Activated naive CD4-positive, alpha-beta T cell treated with anti-CD3 and anti-CD28 coated beads, Interleukin-2, amount 50 U/mL, for 24 hours (primary cell): ENCODE data around the gene L3MBTL4.
"Not testable (repeated sequence)": the region's sequence is repeated elsewhere in the genome, so short reads cannot be mapped to it uniquely, and the experiment has no call there.

ENCODE experiments used
- H3K27ac Mint-ChIP-seq: one replicate; pipeline ENCODE4 v1.8.0; 2021; ENCODE audit warnings: mild to moderate bottlenecking, mixed read lengths
- H3K27me3 Mint-ChIP-seq: one replicate; pipeline ENCODE4 v1.8.0; 2021; ENCODE audit warnings: mixed read lengths
- H3K36me3 Mint-ChIP-seq: one replicate; pipeline ENCODE4 v1.8.0; 2021; ENCODE audit warnings: mixed read lengths
- H3K4me1 Mint-ChIP-seq: one replicate; pipeline ENCODE4 v1.8.0; 2021; ENCODE audit warnings: mixed read lengths
- H3K4me3 Mint-ChIP-seq: one replicate; pipeline ENCODE4 v1.8.0; 2021; ENCODE audit warnings: mild to moderate bottlenecking, mixed read lengths
- H3K9me3 Mint-ChIP-seq: one replicate; pipeline ENCODE4 v1.8.0; 2021; ENCODE audit warnings: mixed read lengths

The L3MBTL4 gene

GRCh38 chr18:6413579-6414117 is 1.1 kb downstream of the L3MBTL4 start:
- no peak overlapping the region for H3K27ac Mint-ChIP-seq
- peaks cover under 1% of the 10 kb centered on the region for H3K9me3 Mint-ChIP-seq
- H3K27me3 Mint-ChIP-seq: peaks cover 18% of the 10 kb centered on the region
- peak overlapping the region; percentile 80 for H3K4me3 Mint-ChIP-seq
- peaks cover 12% of the 10 kb centered on the region for H3K4me1 Mint-ChIP-seq
- no peaks in the 10 kb centered on the region for H3K36me3 Mint-ChIP-seq

GRCh38 chr18:6412933-6413472 is 1.7 kb downstream of the L3MBTL4 start:
- Mint-ChIP-seq H3K27me3 (peaks cover 17% of the 10 kb centered on the region), H3K4me1 (peaks cover 12% of the 10 kb centered on the region), H3K36me3 (no peaks in the 10 kb centered on the region), H3K9me3 (no peaks in the 10 kb centered on the region), H3K4me3 (peak overlapping the region; percentile 80), H3K27ac (no peak overlapping the region)

GRCh38 chr18:6411382-6411781 is 3.3 kb downstream of the L3MBTL4 start:
- Mint-ChIP-seq H3K36me3 (no peaks in the 10 kb centered on the region), H3K27me3 (peaks cover 17% of the 10 kb centered on the region), H3K27ac (no peak overlapping the region), H3K4me1 (peaks cover 12% of the 10 kb centered on the region), H3K4me3 (no peak overlapping the region), H3K9me3 (no peaks in the 10 kb centered on the region)

- Mint-ChIP-seq H3K36me3 (no peaks in the 10 kb centered on the region), H3K27ac (no peak overlapping the region), H3K4me3 (no peak overlapping the region), H3K9me3 (no peaks in the 10 kb centered on the region), H3K4me1 (peaks cover 8% of the 10 kb centered on the region), H3K27me3 (peaks cover 9% of the 10 kb centered on the region)
Observed at GRCh38 chr18:6409933-6410332, 4.8 kb downstream of the L3MBTL4 start.

- not testable (repeated sequence) for H3K4me3 Mint-ChIP-seq, H3K4me1 Mint-ChIP-seq, H3K27ac Mint-ChIP-seq, H3K9me3 Mint-ChIP-seq, H3K36me3 Mint-ChIP-seq, H3K27me3 Mint-ChIP-seq
Observed at GRCh38 chr18:6408543-6408942, 6.2 kb downstream of the L3MBTL4 start.

GRCh38 chr18:6406910-6407470 is 7.7 kb downstream of the L3MBTL4 start:
- Mint-ChIP-seq H3K27ac (no peak overlapping the region), H3K9me3 (no peaks in the 10 kb centered on the region), H3K36me3 (no peaks in the 10 kb centered on the region)

GRCh38 chr18:6406075-6406909 is 8.4 kb downstream of the L3MBTL4 start:
- no peak overlapping the region for H3K27ac Mint-ChIP-seq
- no peaks in the 10 kb centered on the region for H3K36me3 Mint-ChIP-seq
- no peaks in the 10 kb centered on the region for H3K27me3 Mint-ChIP-seq
- no peak overlapping the region for H3K4me3 Mint-ChIP-seq
- no peaks in the 10 kb centered on the region for H3K4me1 Mint-ChIP-seq
- no peaks in the 10 kb centered on the region for H3K9me3 Mint-ChIP-seq

More at GRCh38 chr18:6406910-6407470, 7.7 kb downstream of the L3MBTL4 start:
- no peaks in the 10 kb centered on the region for H3K4me1 Mint-ChIP-seq
- H3K4me3 Mint-ChIP-seq: no peak overlapping the region
- H3K27me3 Mint-ChIP-seq: peaks cover 2% of the 10 kb centered on the region

GRCh38 chr18:6405237-6406074 is 9.3 kb downstream of the L3MBTL4 start:
- H3K27ac Mint-ChIP-seq: no peak overlapping the region
- no peak overlapping the region for H3K4me3 Mint-ChIP-seq
- H3K9me3 Mint-ChIP-seq: no peaks in the 10 kb centered on the region
- H3K36me3 Mint-ChIP-seq: no peaks in the 10 kb centered on the region
- H3K27me3 Mint-ChIP-seq: no peaks in the 10 kb centered on the region
- no peaks in the 10 kb centered on the region for H3K4me1 Mint-ChIP-seq

GRCh38 chr18:6404834-6405233 is 9.9 kb downstream of the L3MBTL4 start:
- Mint-ChIP-seq H3K27ac (no peak overlapping the region), H3K9me3 (no peaks in the 10 kb centered on the region), H3K27me3 (no peaks in the 10 kb centered on the region), H3K4me3 (no peak overlapping the region), H3K4me1 (no peaks in the 10 kb centered on the region), H3K36me3 (no peaks in the 10 kb centered on the region)

- H3K9me3 Mint-ChIP-seq: no peaks in the 10 kb centered on the region
- no peaks in the 10 kb centered on the region for H3K27me3 Mint-ChIP-seq
- no peaks in the 10 kb centered on the region for H3K4me1 Mint-ChIP-seq
- H3K27ac Mint-ChIP-seq: no peak overlapping the region
- no peaks in the 10 kb centered on the region for H3K36me3 Mint-ChIP-seq
- H3K4me3 Mint-ChIP-seq: no peak overlapping the region
Observed at GRCh38 chr18:6401687-6402086, 13.0 kb downstream of the L3MBTL4 start.

- no peaks in the 10 kb centered on the region for H3K36me3 Mint-ChIP-seq
- no peak overlapping the region for H3K4me3 Mint-ChIP-seq
- H3K9me3 Mint-ChIP-seq: no peaks in the 10 kb centered on the region
- no peaks in the 10 kb centered on the region for H3K27me3 Mint-ChIP-seq
- no peak overlapping the region for H3K27ac Mint-ChIP-seq
- H3K4me1 Mint-ChIP-seq: no peaks in the 10 kb centered on the region
Observed at GRCh38 chr18:6399776-6400175, 14.9 kb downstream of the L3MBTL4 start.

- Mint-ChIP-seq H3K27ac (no peak overlapping the region), H3K27me3 (no peaks in the 10 kb centered on the region), H3K36me3 (no peaks in the 10 kb centered on the region), H3K4me1 (no peaks in the 10 kb centered on the region), H3K9me3 (no peaks in the 10 kb centered on the region), H3K4me3 (no peak overlapping the region)
Observed at GRCh38 chr18:6397931-6398566, 16.7 kb downstream of the L3MBTL4 start.

- Mint-ChIP-seq H3K4me1 (no peaks in the 10 kb centered on the region), H3K9me3 (no peaks in the 10 kb centered on the region), H3K4me3 (no peak overlapping the region), H3K27me3 (no peaks in the 10 kb centered on the region), H3K27ac (no peak overlapping the region), H3K36me3 (no peaks in the 10 kb centered on the region)
Observed at GRCh38 chr18:6396847-6397246, 17.9 kb downstream of the L3MBTL4 start.

- no peaks in the 10 kb centered on the region for H3K36me3 Mint-ChIP-seq
- H3K9me3 Mint-ChIP-seq: no peaks in the 10 kb centered on the region
- H3K4me3 Mint-ChIP-seq: no peak overlapping the region
- no peak overlapping the region for H3K27ac Mint-ChIP-seq
- no peaks in the 10 kb centered on the region for H3K4me1 Mint-ChIP-seq
- H3K27me3 Mint-ChIP-seq: no peaks in the 10 kb centered on the region
Observed at GRCh38 chr18:6396276-6396675, 18.4 kb downstream of the L3MBTL4 start.

GRCh38 chr18:6389005-6389404 is 25.7 kb downstream of the L3MBTL4 start:
- Mint-ChIP-seq H3K27ac (no peak overlapping the region), H3K27me3 (no peaks in the 10 kb centered on the region), H3K36me3 (no peaks in the 10 kb centered on the region), H3K4me1 (no peaks in the 10 kb centered on the region), H3K4me3 (no peak overlapping the region), H3K9me3 (no peaks in the 10 kb centered on the region)
